Ishikawa (cell line): ENCODE measurements around the gene DIAPH1.

Experiments
- CEBPB ChIP-seq: IDR thresholded peaks from 2 replicates; pipeline ENCODE4 v1.6.1; 2012
- CREB1 ChIP-seq: IDR thresholded peaks from 2 replicates; pipeline ENCODE4 v1.6.1; 2012; ENCODE audit warnings: low read depth
- EGR1 ChIP-seq: IDR thresholded peaks from 2 replicates; pipeline ENCODE4 v1.6.1; 2012
- EP300 ChIP-seq: IDR thresholded peaks from 2 replicates; pipeline ENCODE4 v1.6.1; 2012; ENCODE audit warnings: borderline replicate concordance
- FOXM1 ChIP-seq: IDR thresholded peaks from 2 replicates; pipeline ENCODE4 v1.6.1; 2012; ENCODE audit warnings: low read depth, borderline replicate concordance
- NFIC ChIP-seq: IDR thresholded peaks from 2 replicates; pipeline ENCODE4 v1.6.1; 2012
- RAD21 ChIP-seq: IDR thresholded peaks from 2 replicates; pipeline ENCODE4 v1.6.1; 2012; ENCODE audit warnings: low read depth
- REST ChIP-seq: IDR thresholded peaks from 2 replicates; pipeline ENCODE4 v1.6.1; 2012; ENCODE audit warnings: low read depth, mild to moderate bottlenecking
- TAF1 ChIP-seq: IDR thresholded peaks from 2 replicates; pipeline ENCODE4 v1.6.1; 2012; ENCODE audit warnings: low read depth, mild to moderate bottlenecking
- TCF12 ChIP-seq: IDR thresholded peaks from 2 replicates; pipeline ENCODE4 v1.6.1; 2012; ENCODE audit warnings: low read depth
- TEAD4 ChIP-seq: IDR thresholded peaks from 2 replicates; pipeline ENCODE4 v1.6.1; 2012
- USF1 ChIP-seq: IDR thresholded peaks from 2 replicates; pipeline ENCODE4 v1.6.1; 2012
- YY1 ChIP-seq: IDR thresholded peaks from 2 replicates; pipeline ENCODE4 v1.6.1; 2012; ENCODE audit warnings: low read depth
- ZBTB7A ChIP-seq: IDR thresholded peaks from 2 replicates; pipeline ENCODE4 v1.6.1; 2012; ENCODE audit warnings: low read depth
- TF ChIP-seq, protein P1 (sequence below): IDR thresholded peaks from 2 replicates; pipeline ENCODE4 v1.6.1; 2012

The DIAPH1 gene

GRCh38 chr5:141501761-141502160, 117.0 kb downstream of the DIAPH1 start:
- TF ChIP-seq, protein P1, sequence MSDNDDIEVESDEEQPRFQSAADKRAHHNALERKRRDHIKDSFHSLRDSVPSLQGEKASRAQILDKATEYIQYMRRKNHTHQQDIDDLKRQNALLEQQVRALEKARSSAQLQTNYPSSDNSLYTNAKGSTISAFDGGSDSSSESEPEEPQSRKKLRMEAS, result no peak
- TF ChIP-seq EP300, result no peak
- no peak for TF ChIP-seq TCF12
- no peak for TF ChIP-seq NFIC
- TF ChIP-seq RAD21, result no peak
- TF ChIP-seq YY1, result no peak
- TF ChIP-seq FOXM1, result no peak
- no peak for TF ChIP-seq REST
- no peak for TF ChIP-seq TAF1
- no peak for TF ChIP-seq CEBPB
- TF ChIP-seq ZBTB7A, result no peak
- TF ChIP-seq CREB1, result no peak
- TF ChIP-seq EGR1, result no peak
- TF ChIP-seq USF1, result no peak
- TF ChIP-seq TEAD4, result no peak

- no peak for TF ChIP-seq REST
- no peak for TF ChIP-seq YY1
- TF ChIP-seq ZBTB7A, result no peak
- TF ChIP-seq NFIC, result no peak
- TF ChIP-seq, protein P1, result no peak
- no peak for TF ChIP-seq FOXM1
- no peak for TF ChIP-seq EGR1
- TF ChIP-seq USF1, result no peak
- TF ChIP-seq TCF12, result no peak
- TF ChIP-seq RAD21, result no peak
- TF ChIP-seq EP300, result no peak
- no peak for TF ChIP-seq TEAD4
- no peak for TF ChIP-seq CEBPB
Measured at GRCh38 chr5:141496038-141496437, 122.8 kb downstream of the DIAPH1 start.

GRCh38 chr5:141495453-141495811, 123.4 kb downstream of the DIAPH1 start:
- TF ChIP-seq EP300 (no peak), NFIC (no peak), RAD21 (no peak), EGR1 (no peak), TEAD4 (no peak), FOXM1 (no peak), REST (no peak), TCF12 (no peak), CREB1 (no peak), TAF1 (no peak), YY1 (no peak), USF1 (no peak)
- TF ChIP-seq, protein P1, result no peak

DNA sequence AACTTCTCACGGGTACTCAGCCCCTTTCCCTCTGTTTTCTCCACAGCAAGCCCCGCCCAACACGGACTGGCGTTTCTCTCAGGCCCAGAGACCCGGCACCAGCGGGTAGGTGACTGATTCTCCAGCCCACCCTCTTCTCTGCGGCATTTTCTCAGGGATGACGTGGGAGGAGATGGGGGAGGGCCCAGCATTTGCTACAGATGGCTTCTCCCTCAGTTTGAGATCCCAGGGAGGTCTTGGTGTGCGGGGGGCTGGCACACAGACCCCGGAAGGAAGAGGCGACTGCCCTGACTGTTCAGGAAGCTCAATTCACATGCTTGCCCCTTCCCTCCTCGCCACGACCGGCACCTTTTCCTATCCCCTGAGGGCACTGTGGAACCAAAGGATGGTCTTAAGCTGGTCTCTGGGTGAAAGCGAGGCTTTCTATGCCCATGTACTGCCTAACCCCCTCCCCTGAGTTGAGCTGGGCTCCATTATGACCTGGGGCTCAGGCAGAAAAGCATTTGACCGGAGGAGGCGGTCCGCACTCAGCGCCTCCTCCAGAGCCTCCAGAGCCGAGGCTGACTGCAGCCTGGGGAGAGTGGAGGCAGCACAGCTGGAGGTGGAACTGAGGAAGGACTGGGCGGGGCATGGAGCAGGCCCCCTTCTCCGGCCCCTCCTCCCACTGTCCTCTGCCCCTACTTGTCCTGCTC, 123.9 kb downstream of the DIAPH1 start:
- TF ChIP-seq TCF12 (no peak), CEBPB (no peak), YY1 (no peak), RAD21 (no peak), NFIC (no peak), ZBTB7A (no peak), CREB1 (no peak)
- TF ChIP-seq, protein P1, result no peak
